Measurements from ENCODE around the gene LSP1.

Gene LSP1

GRCh38 chr11:1841511-1842148 is 11.3 kb upstream of the LSP1 start:
- Histone ChIP-seq H3K36me3 (no peaks in the 10 kb centered on the region), H3K9me3 (ENCODE audit: severe bottlenecking) (no peaks in the 10 kb centered on the region), H3K27ac (no peak overlapping the region), H3K4me3 (ENCODE audit: low read depth, low read length) (no peak overlapping the region), H3K27me3 (ENCODE audit: insufficient read depth, low read depth, severe bottlenecking) (peaks cover 94% of the 10 kb centered on the region)
- TF ChIP-seq, protein P1, sequence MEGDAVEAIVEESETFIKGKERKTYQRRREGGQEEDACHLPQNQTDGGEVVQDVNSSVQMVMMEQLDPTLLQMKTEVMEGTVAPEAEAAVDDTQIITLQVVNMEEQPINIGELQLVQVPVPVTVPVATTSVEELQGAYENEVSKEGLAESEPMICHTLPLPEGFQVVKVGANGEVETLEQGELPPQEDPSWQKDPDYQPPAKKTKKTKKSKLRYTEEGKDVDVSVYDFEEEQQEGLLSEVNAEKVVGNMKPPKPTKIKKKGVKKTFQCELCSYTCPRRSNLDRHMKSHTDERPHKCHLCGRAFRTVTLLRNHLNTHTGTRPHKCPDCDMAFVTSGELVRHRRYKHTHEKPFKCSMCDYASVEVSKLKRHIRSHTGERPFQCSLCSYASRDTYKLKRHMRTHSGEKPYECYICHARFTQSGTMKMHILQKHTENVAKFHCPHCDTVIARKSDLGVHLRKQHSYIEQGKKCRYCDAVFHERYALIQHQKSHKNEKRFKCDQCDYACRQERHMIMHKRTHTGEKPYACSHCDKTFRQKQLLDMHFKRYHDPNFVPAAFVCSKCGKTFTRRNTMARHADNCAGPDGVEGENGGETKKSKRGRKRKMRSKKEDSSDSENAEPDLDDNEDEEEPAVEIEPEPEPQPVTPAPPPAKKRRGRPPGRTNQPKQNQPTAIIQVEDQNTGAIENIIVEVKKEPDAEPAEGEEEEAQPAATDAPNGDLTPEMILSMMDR (IDR thresholded peaks at IDR 0.05; ENCODE audit: low read depth, low read length): no peak
- DNase-seq: no peak

DNA sequence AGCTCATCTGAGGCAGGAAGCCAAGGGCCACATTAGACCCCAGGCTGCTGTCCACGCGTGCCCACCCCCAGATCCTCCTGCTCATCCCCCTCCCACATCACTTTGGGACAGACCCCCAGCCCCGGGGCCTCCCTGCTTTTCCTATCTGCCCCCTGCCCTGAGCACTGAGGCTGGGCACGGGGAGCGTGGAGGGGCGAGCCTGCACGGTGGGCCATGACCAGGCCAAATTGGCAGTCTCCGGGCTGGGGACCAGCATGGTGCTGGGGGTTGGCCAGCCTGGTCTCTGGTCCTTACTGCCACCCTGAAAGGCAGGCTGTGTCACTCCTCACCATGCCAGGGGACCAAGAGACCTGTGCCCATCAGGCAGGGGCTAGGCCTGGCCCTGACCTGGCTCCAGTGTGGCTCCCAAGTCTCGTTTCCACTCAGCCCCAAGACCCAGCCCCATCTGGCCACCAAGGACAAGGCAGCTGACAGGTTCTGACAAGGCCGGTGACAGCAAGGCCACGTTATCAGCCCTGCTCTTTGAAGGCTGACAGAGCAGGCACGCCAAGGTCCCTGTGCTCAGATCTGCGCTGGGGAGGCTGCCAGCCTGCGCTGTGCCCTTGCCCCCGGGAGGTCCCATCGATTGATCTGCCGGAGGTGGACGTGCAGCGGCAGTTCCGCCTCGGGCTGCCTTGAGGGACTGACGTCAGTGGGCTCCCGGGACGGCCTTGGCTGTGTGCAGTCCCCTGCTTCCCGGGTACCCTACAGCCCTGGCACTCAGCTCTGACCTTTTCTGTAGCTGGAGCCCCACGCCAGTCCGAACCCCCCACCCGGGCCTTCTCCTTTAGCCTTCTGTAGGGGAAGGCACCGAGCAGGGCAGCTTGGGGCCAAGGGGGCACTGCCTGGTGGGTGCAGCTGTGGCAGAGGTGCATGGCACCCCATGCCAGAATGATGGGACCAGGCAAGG is 10.5 kb upstream of the LSP1 start:
- no peak for DNase-seq
- Histone ChIP-seq H3K27ac (no peak overlapping the region), H3K36me3 (no peaks in the 10 kb centered on the region), H3K27me3 (ENCODE audit: insufficient read depth, low read depth, severe bottlenecking) (peaks cover 94% of the 10 kb centered on the region), H3K4me3 (ENCODE audit: low read depth, low read length) (no peak overlapping the region), H3K9me3 (ENCODE audit: severe bottlenecking) (no peaks in the 10 kb centered on the region)
- TF ChIP-seq, protein P1 (IDR thresholded peaks at IDR 0.05; ENCODE audit: low read depth, low read length): no peak

GRCh38 chr11:1843098-1843473 is 9.8 kb upstream of the LSP1 start:
- H3K27me3 ChIP-seq (ENCODE audit: insufficient read depth, low read depth, severe bottlenecking): peaks cover 94% of the 10 kb centered on the region
- TF ChIP-seq, protein P1 (IDR thresholded peaks at IDR 0.05; ENCODE audit: low read depth, low read length): no peak
- no peak overlapping the region for H3K27ac ChIP-seq

DNA sequence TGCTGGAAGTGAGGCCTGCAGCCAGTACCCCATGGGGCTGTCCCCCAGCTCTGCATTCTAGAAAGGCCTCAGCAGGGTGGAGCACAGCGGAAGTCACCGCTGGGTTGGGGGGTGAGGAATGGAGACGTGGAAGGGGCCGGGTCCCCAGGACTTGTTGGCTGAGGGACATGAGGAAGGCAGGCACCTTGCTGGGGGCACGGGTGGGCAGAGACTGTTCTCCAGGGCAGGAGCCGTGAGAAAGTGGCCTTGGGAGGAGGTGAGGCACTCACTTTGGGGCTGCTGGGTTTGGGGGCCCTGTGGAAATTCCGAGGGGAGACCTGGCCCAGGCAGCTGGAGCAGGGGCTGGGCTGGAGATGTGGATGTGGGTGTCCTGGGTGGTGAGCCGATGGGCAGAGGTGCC is 9.1 kb upstream of the LSP1 start:
- H3K27ac ChIP-seq: no peak overlapping the region
- TF ChIP-seq, protein P1 (IDR thresholded peaks at IDR 0.05; ENCODE audit: low read depth, low read length): no peak
- DNase-seq: no peak
- H3K4me3 ChIP-seq (ENCODE audit: low read depth, low read length): no peak overlapping the region
- H3K36me3 ChIP-seq: no peaks in the 10 kb centered on the region
- no peaks in the 10 kb centered on the region for H3K9me3 ChIP-seq (ENCODE audit: severe bottlenecking)
- peaks cover 94% of the 10 kb centered on the region for H3K27me3 ChIP-seq (ENCODE audit: insufficient read depth, low read depth, severe bottlenecking)

More at GRCh38 chr11:1843098-1843473, 9.8 kb upstream of the LSP1 start:
- Histone ChIP-seq H3K4me3 (ENCODE audit: low read depth, low read length) (no peak overlapping the region), H3K36me3 (no peaks in the 10 kb centered on the region), H3K9me3 (ENCODE audit: severe bottlenecking) (no peaks in the 10 kb centered on the region)
- no peak for DNase-seq

DNA sequence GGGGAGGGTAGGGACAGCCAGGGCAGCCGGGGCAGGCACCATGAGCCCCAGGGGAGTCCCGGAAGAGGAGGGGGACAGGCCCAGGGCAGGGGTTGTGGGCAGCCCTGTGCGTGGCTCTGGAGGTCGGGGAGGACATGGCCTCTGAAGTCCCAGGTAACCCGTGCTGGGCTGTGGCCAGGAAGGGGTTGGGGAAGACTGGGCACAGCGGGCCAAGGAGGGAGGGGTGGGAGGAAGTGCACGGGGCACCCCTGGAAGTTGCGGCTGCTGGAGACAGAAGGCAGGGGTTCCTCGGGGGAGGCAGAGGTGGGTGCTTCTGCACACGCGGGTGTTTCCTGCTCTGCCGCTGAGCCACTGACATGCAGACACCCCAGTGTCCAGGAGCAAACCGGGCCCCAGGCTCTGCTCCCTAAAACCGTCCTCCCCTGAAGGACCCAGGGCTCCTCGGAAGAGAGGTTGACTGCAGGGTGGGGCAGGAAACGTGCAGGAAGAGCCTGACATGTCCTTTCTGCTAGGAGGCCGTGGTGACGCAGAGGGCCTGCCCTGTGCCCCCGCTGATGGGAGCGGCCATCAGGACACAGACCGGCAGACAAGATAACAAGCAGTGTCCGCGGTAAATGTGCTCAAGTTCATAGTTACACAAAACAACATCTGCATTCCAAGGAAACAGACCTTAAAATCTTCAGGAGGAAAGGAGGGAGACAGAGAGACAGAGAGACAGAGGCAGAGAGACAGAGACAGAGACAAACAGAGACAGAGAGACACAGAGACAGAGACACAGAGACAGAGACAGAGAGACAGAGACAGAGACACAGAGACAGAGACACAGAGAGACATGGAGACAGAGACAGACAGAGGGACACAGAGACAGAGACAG is 8.4 kb upstream of the LSP1 start:
- no peak for DNase-seq
- TF ChIP-seq, protein P1 (IDR thresholded peaks at IDR 0.05; ENCODE audit: low read depth, low read length): no peak
- H3K4me3 ChIP-seq (ENCODE audit: low read depth, low read length): no peak overlapping the region

More for the DNA sequence above, 8.4 kb upstream of the LSP1 start:
- H3K36me3 ChIP-seq: no peaks in the 10 kb centered on the region
- no peaks in the 10 kb centered on the region for H3K9me3 ChIP-seq (ENCODE audit: severe bottlenecking)
- peaks cover 100% of the 10 kb centered on the region for H3K27me3 ChIP-seq (ENCODE audit: insufficient read depth, low read depth, severe bottlenecking)
- no peak overlapping the region for H3K27ac ChIP-seq
